Skeletal muscle satellite cell (primary cell): ENCODE results near the gene FLCN.
"Not testable (repeated sequence)": the region's sequence is repeated elsewhere in the genome, so short reads cannot be mapped to it uniquely, and the experiment has no call there.

Experiments
- H3K27me3 ChIP-seq: 2 replicates; pipeline ENCODE4 v1.7.0; 2013; ENCODE audit warnings: low read length; ENCODE audit not compliant: control insufficient read depth, insufficient read depth
- H3K36me3 ChIP-seq: 2 replicates; pipeline ENCODE4 v1.7.0; 2013; ENCODE audit warnings: mild to moderate bottlenecking, control low read depth, low read length; ENCODE audit not compliant: insufficient read depth
- H3K4me1 ChIP-seq: 2 replicates; pipeline ENCODE4 v1.7.0; 2013; ENCODE audit warnings: low read length; ENCODE audit not compliant: control insufficient read depth, insufficient read depth
- H3K4me2 ChIP-seq: 2 replicates; pipeline ENCODE4 v1.7.0; 2013; ENCODE audit warnings: mild to moderate bottlenecking, low read length
- H3K4me3 ChIP-seq: 2 replicates; pipeline ENCODE4 v1.7.0; 2013; ENCODE audit warnings: low read length
- H3K9ac ChIP-seq: 2 replicates; pipeline ENCODE4 v1.7.0; 2013; ENCODE audit warnings: mild to moderate bottlenecking, low read depth, low read length, moderate library complexity
- H3K9me3 ChIP-seq: replicated peaks from 2 replicates; pipeline ENCODE4 v1.7.0; 2013; ENCODE audit warnings: mild to moderate bottlenecking, control low read depth, low read length

FLCN gene

GRCh38 chr17:17190188-17190587, 46.8 kb downstream of the FLCN start:
- peaks cover 52% of the 10 kb centered on the region for H3K36me3 ChIP-seq
- no peak overlapping the region for H3K4me2 ChIP-seq
- peaks cover 34% of the 10 kb centered on the region for H3K4me1 ChIP-seq
- H3K27me3 ChIP-seq, result no peaks in the 10 kb centered on the region
- no peaks in the 10 kb centered on the region for H3K9me3 ChIP-seq
- H3K9ac ChIP-seq, result peak overlapping the region; percentile 43
- H3K4me3 ChIP-seq, result no peak overlapping the region

GRCh38 chr17:17189559-17189958, 47.4 kb downstream of the FLCN start:
- H3K9ac ChIP-seq, result no peak overlapping the region
- H3K4me2 ChIP-seq, result no peak overlapping the region
- H3K4me3 ChIP-seq, result no peak overlapping the region
- H3K27me3 ChIP-seq, result no peaks in the 10 kb centered on the region
- no peaks in the 10 kb centered on the region for H3K9me3 ChIP-seq
- peaks cover 53% of the 10 kb centered on the region for H3K36me3 ChIP-seq
- H3K4me1 ChIP-seq, result peaks cover 34% of the 10 kb centered on the region

GRCh38 chr17:17188586-17188985, 48.4 kb downstream of the FLCN start:
- Histone ChIP-seq H3K4me3 (no peak overlapping the region), H3K9ac (no peak overlapping the region), H3K4me2 (no peak overlapping the region), H3K27me3 (no peaks in the 10 kb centered on the region), H3K9me3 (no peaks in the 10 kb centered on the region), H3K36me3 (peaks cover 62% of the 10 kb centered on the region), H3K4me1 (peaks cover 34% of the 10 kb centered on the region)

- Histone ChIP-seq H3K9ac (no peak overlapping the region), H3K9me3 (no peaks in the 10 kb centered on the region), H3K4me2 (no peak overlapping the region), H3K4me3 (no peak overlapping the region), H3K36me3 (peaks cover 72% of the 10 kb centered on the region), H3K27me3 (no peaks in the 10 kb centered on the region), H3K4me1 (peaks cover 30% of the 10 kb centered on the region)
These were observed 50.1 kb downstream of the FLCN start for GRCh38 chr17:17186551-17187505.

- Histone ChIP-seq H3K4me2 (no peak overlapping the region), H3K9me3 (no peaks in the 10 kb centered on the region), H3K4me1 (peaks cover 23% of the 10 kb centered on the region), H3K4me3 (no peak overlapping the region), H3K9ac (no peak overlapping the region), H3K27me3 (no peaks in the 10 kb centered on the region), H3K36me3 (peaks cover 77% of the 10 kb centered on the region)
These were observed 50.9 kb downstream of the FLCN start for GRCh38 chr17:17186051-17186450.

- peaks cover 84% of the 10 kb centered on the region for H3K36me3 ChIP-seq
These were observed 51.8 kb downstream of the FLCN start for GRCh38 chr17:17184985-17185757.

GRCh38 chr17:17183744-17184143, 53.2 kb downstream of the FLCN start:
- Histone ChIP-seq H3K4me3 (no peak overlapping the region), H3K9ac (no peak overlapping the region), H3K4me2 (no peak overlapping the region), H3K27me3 (no peaks in the 10 kb centered on the region), H3K36me3 (peaks cover 83% of the 10 kb centered on the region), H3K9me3 (no peaks in the 10 kb centered on the region), H3K4me1 (peaks cover 7% of the 10 kb centered on the region)

More at GRCh38 chr17:17184985-17185757, 51.8 kb downstream of the FLCN start:
- not testable (repeated sequence) for H3K4me2 ChIP-seq, H3K9ac ChIP-seq, H3K27me3 ChIP-seq, H3K9me3 ChIP-seq, H3K4me3 ChIP-seq
- H3K4me1 ChIP-seq, result peaks cover 14% of the 10 kb centered on the region

GRCh38 chr17:17182598-17183136, 54.3 kb downstream of the FLCN start:
- Histone ChIP-seq H3K4me1 (peaks cover 7% of the 10 kb centered on the region), H3K4me3 (no peak overlapping the region), H3K4me2 (no peak overlapping the region), H3K9ac (no peak overlapping the region), H3K27me3 (no peaks in the 10 kb centered on the region), H3K36me3 (peaks cover 84% of the 10 kb centered on the region), H3K9me3 (no peaks in the 10 kb centered on the region)

GRCh38 chr17:17181666-17182597, 55.0 kb downstream of the FLCN start:
- peaks cover 84% of the 10 kb centered on the region for H3K36me3 ChIP-seq
- no peaks in the 10 kb centered on the region for H3K27me3 ChIP-seq
- H3K4me1 ChIP-seq, result peaks cover 3% of the 10 kb centered on the region
- H3K4me3 ChIP-seq, result no peak overlapping the region
- no peak overlapping the region for H3K4me2 ChIP-seq
- no peaks in the 10 kb centered on the region for H3K9me3 ChIP-seq
- H3K9ac ChIP-seq, result no peak overlapping the region

- Histone ChIP-seq H3K27me3 (no peaks in the 10 kb centered on the region), H3K36me3 (peaks cover 84% of the 10 kb centered on the region), H3K4me2 (no peak overlapping the region), H3K9me3 (no peaks in the 10 kb centered on the region), H3K4me1 (no peaks in the 10 kb centered on the region), H3K4me3 (no peak overlapping the region), H3K9ac (no peak overlapping the region)
These were observed 56.0 kb downstream of the FLCN start for GRCh38 chr17:17180741-17181525.
